Nephron progenitor cell (in vitro differentiated cells): ENCODE results near the gene CPLX3.

ENCODE experiments used
- DNase-seq: peaks from one replicate; pipeline ENCODE4 v3.0.0; 2021
- H3K27ac Mint-ChIP-seq: 2 replicates; pipeline ENCODE4 v1.8.0; 2021; ENCODE audit warnings: mild to moderate bottlenecking, moderate library complexity, mixed read lengths
- H3K27me3 Mint-ChIP-seq: 2 replicates; pipeline ENCODE4 v1.8.0; 2021; ENCODE audit warnings: mild to moderate bottlenecking, low read depth, mixed read lengths; ENCODE audit not compliant: poor library complexity
- H3K36me3 Mint-ChIP-seq: 2 replicates; pipeline ENCODE4 v1.8.0; 2021; ENCODE audit warnings: low read depth, mixed read lengths
- H3K4me1 Mint-ChIP-seq: 2 replicates; pipeline ENCODE4 v1.8.0; 2021; ENCODE audit warnings: mixed read lengths
- H3K4me3 Mint-ChIP-seq: 2 replicates; pipeline ENCODE4 v1.8.0; 2021; ENCODE audit warnings: mild to moderate bottlenecking, moderate library complexity, mixed read lengths
- H3K9me3 Mint-ChIP-seq: 2 replicates; pipeline ENCODE4 v1.8.0; 2021; ENCODE audit warnings: mild to moderate bottlenecking, moderate library complexity, mixed read lengths
- CTCF ChIP-seq: fragments of 200-600 bp; sonication (generic); IDR thresholded peaks from 2 replicates; pipeline ENCODE4 v1.5.0; 2021; ENCODE audit warnings: antibody characterized with exemption

The CPLX3 gene

GRCh38 chr15:74836846-74837245, 10.4 kb downstream of the CPLX3 start:
- H3K27me3 Mint-ChIP-seq = peaks cover 10% of the 10 kb centered on the region
- no peaks in the 10 kb centered on the region for H3K36me3 Mint-ChIP-seq
- TF ChIP-seq CTCF = no peak
- peaks cover 58% of the 10 kb centered on the region for H3K4me1 Mint-ChIP-seq
- DNase-seq = no peak
- H3K9me3 Mint-ChIP-seq = no peaks in the 10 kb centered on the region
- H3K4me3 Mint-ChIP-seq = no peak overlapping the region
- H3K27ac Mint-ChIP-seq = no peak overlapping the region

GRCh38 chr15:74837482-74838136, 11.2 kb downstream of the CPLX3 start:
- Mint-ChIP-seq H3K4me1 (peaks cover 58% of the 10 kb centered on the region), H3K27ac (peak overlapping the region; percentile 54)
- DNase-seq = no peak

GRCh38 chr15:74838137-74838516, 11.7 kb downstream of the CPLX3 start:
- Mint-ChIP-seq H3K4me3 (no peak overlapping the region), H3K36me3 (no peaks in the 10 kb centered on the region), H3K4me1 (peaks cover 54% of the 10 kb centered on the region), H3K27me3 (peaks cover 7% of the 10 kb centered on the region), H3K9me3 (no peaks in the 10 kb centered on the region), H3K27ac (no peak overlapping the region)
- DNase-seq = no peak
- no peak for TF ChIP-seq CTCF

More at GRCh38 chr15:74837482-74838136, 11.2 kb downstream of the CPLX3 start:
- H3K27me3 Mint-ChIP-seq = peaks cover 10% of the 10 kb centered on the region
- no peaks in the 10 kb centered on the region for H3K36me3 Mint-ChIP-seq
- TF ChIP-seq CTCF = no peak
- no peaks in the 10 kb centered on the region for H3K9me3 Mint-ChIP-seq
- H3K4me3 Mint-ChIP-seq = no peak overlapping the region

GRCh38 chr15:74838746-74839525, 12.5 kb downstream of the CPLX3 start:
- Mint-ChIP-seq H3K27ac (no peak overlapping the region), H3K4me3 (no peak overlapping the region), H3K9me3 (no peaks in the 10 kb centered on the region), H3K27me3 (peaks cover 6% of the 10 kb centered on the region), H3K36me3 (no peaks in the 10 kb centered on the region), H3K4me1 (peaks cover 53% of the 10 kb centered on the region)
- no peak for TF ChIP-seq CTCF
- DNase-seq = no peak

- no peak overlapping the region for H3K27ac Mint-ChIP-seq
- peaks cover 4% of the 10 kb centered on the region for H3K36me3 Mint-ChIP-seq
- no peak for DNase-seq
- H3K4me3 Mint-ChIP-seq = no peak overlapping the region
- H3K4me1 Mint-ChIP-seq = peaks cover 57% of the 10 kb centered on the region
- H3K9me3 Mint-ChIP-seq = no peaks in the 10 kb centered on the region
- no peak for TF ChIP-seq CTCF
- peaks cover 6% of the 10 kb centered on the region for H3K27me3 Mint-ChIP-seq
These were observed 13.3 kb downstream of the CPLX3 start for GRCh38 chr15:74839526-74840395.
